NCI-H187 (cell line): ENCODE results near the gene PLEKHM3.
"Not testable (repeated sequence)": the region's sequence is repeated elsewhere in the genome, so short reads cannot be mapped to it uniquely, and the experiment has no call there.

ENCODE experiments used
- DNase-seq, 2 experiments: peaks; one replicate each; lab custom pipeline; 2025; lab: John Stamatoyannopoulos, UW

Gene PLEKHM3

DNA sequence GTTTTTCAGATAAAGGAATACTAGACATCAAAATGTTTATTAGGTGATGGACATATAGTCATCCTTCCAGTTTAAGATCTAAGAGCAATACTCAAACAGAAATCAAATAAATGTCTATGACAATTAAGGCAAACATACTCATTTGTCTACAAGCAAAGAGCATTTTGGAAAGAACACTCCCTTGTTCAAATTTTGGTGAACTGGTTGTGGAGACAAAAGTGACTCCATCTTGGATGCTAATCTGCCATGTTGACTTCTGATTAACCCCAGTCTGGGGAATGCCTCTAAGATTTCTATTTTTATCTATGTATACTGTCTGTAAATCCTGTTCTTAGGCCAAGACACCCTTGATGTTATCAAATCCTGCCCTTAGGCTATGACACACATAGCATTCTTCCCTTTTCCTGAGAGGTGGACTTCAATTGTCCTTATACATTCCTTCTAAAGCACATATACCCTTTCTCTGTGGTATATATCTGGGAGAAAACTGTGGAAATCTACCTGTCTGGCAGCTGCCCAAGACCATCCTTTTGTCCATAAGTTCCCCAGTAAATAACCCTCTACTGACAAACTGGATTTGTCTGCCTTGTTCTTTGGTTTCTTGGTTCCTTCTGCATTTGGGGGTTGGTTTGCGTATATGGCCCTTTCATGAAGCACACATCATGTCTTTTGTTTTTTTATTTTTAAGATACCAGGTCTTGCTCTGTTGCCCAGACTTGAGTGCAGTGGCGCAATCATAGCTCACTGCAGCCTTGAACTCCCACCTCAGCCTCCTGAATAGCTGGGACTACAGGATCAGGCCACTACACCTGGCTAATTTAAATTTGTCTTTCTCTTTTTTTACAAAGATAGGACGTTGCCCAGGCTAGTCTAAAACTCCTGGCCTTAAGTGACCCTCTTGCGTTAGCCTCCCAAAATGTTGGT, 12.5 kb upstream of the PLEKHM3 start:
- no peak for DNase-seq

DNA sequence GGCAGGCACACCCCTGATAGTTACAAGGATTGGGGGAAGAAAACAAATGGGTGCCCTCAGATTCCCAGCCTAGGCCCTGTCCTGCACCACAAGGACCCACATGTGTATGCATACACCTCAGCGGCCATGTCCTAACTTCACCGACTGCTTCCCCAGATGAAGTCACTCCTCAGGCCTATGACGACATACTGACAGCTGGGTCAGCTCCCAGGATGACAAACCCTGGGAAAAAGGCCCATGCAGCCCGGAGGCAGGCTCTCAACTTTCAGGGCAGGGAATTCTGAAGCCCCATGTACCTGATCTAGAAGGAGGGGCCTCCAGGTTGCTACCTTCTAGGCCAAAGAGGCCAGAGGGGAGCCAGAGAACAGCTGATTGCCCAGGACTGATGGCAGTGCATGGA, 11.0 kb upstream of the PLEKHM3 start:
- DNase-seq, result no peak

- no peak for DNase-seq
Measured at GRCh38 chr2:208034503-208035140, 9.3 kb upstream of the PLEKHM3 start.

- no peak for DNase-seq
Measured at GRCh38 chr2:208033701-208034502, 8.6 kb upstream of the PLEKHM3 start.

- DNase-seq, result no peak
Measured at GRCh38 chr2:208031608-208032019, 6.3 kb upstream of the PLEKHM3 start.

GRCh38 chr2:208025814-208026184, 472 bp upstream of the PLEKHM3 start:
- no peak for DNase-seq

DNA sequence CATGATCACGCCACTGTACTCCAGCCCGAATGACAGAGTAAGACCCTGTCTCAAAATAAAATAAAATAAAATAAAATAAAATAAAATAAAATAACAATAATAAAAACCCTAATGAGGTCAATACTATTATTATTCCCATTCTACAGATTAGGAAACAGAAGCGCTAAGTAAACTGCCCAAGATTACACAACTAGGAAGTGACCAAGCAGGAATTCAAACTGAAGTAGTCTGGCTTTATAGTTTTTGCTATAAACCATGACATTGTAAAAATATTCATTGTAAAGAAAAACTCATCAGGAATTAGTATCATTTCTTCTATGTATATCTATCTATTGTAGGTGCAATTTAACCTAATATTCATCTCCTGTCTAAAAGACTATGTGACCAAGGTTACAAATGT, 1.2 kb downstream of the PLEKHM3 start:
- no peak for DNase-seq

DNA sequence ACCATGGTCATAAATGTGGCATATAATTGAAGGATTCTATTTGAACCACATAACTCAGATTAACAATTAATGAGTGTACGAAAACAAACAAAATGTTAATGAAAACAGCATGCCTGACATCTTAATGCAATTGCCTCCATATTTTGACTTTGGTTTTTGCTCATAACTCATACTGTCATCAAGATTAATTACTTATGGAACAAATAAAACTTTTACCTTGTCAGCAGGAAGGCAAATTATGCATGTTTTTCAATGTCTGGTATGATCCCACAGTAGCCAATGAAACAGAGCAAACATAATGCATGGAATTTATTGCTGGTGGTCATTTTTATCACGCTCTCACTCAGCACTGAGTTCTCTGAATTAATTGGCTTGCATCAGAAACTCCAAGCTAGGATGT, 5.1 kb downstream of the PLEKHM3 start:
- no peak for DNase-seq

GRCh38 chr2:208018124-208018712, 7.1 kb downstream of the PLEKHM3 start:
- not testable (repeated sequence) for DNase-seq

- DNase-seq, result no peak
Measured at GRCh38 chr2:208017721-208018120, 7.6 kb downstream of the PLEKHM3 start.

GRCh38 chr2:208015475-208015874, 9.9 kb downstream of the PLEKHM3 start:
- no peak for DNase-seq

DNA sequence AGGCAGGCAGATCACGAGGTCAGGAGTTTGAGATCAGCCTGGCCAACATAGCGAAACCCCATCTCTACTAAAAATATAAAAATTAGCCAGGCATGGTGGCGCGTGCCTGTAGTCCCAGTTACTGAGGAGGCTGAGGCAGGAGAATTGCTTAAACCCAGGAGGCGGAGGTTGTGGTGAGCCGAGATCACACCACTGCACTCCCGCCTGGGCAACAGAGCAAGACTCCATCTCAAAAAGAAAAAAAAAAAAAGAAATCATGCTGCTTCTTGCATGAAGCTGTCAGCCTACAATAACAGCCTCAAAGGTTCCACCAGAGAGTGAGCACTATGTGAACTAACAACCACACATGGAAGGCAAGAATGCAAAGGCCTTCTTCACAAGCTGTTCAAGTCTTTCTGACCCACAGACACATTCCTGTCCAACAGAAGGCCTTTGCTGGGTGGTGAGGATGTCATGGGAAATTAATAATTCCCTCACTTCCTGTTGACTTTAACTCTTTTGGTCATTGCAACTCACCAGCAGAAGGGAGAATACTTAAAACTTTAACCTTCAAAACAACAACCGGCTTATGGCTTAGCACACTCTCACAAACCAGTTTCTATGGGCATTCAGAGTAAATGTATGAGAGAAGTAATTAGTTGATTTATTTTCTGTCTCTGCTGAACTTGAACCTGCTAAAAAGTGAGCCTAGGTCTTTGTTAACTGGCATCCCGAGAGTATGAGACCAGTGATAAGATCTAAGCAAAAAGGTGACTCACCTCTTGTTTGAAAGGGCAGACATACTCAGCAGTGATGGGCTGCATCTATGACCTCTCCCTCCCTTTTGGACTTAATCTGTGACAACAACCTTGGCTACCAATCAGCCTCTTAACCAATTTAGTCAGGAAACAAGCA, 11.8 kb downstream of the PLEKHM3 start:
- no peak for DNase-seq

DNA sequence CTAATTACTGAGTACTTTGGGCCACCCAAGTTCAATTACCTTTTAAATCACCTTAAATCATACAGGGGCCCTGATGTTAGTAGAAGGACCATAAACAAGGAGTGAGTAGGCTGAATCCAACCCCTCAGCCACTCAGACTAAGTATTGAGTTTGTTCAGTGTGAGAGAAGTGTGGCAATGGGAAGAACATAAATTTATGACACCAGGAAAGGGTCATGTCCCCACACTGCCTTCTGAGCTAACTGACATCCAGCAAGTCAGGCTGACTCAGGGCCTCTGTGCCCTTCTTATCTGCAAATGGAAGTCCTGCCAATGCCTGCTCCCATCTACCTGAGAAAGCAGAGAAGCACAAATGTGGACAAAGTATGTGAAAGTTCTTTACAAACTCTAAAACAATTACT, 12.9 kb downstream of the PLEKHM3 start:
- no peak for DNase-seq

GRCh38 chr2:208010506-208010905, 14.8 kb downstream of the PLEKHM3 start:
- no peak for DNase-seq

DNA sequence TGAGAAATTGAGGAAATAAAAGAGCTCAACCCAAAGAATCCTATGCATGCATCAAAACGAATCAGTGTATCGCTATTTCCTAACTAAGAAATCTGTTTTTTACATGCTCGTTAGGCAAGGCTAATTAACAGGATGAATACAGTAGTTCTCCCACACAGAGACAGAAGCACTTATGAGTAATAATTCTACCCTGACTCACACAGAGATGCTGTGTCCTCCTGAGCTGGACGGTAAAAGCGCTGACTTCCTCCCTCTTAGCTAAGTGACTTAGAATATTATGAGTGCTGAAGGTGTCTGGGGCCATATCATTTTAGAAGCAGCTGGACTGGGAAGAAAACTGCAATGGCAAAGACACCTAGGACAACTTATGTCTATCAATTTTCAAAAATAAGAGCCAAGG, 18.5 kb downstream of the PLEKHM3 start:
- no peak for DNase-seq

DNA sequence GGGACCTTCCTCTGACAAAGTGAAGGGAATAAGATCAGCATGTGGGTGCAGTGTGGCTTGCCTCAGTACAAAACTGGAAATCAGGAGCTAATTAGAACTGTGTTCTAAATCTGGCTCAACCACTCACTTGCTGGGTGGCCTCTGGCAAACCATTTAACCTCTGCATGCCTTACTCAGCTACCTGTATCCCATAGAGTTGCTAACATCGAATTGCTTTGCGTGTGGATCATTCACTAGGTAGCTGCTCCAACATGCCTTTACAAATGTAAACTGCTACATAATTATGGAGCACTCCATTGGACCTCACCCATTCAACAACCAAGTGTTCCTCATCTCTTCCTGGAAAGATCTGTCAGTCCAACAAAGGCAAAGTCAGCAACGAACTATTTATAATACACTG, 19.0 kb downstream of the PLEKHM3 start:
- DNase-seq, result no peak

- DNase-seq, result no peak
Measured at GRCh38 chr2:208001924-208002323, 23.4 kb downstream of the PLEKHM3 start.

DNA sequence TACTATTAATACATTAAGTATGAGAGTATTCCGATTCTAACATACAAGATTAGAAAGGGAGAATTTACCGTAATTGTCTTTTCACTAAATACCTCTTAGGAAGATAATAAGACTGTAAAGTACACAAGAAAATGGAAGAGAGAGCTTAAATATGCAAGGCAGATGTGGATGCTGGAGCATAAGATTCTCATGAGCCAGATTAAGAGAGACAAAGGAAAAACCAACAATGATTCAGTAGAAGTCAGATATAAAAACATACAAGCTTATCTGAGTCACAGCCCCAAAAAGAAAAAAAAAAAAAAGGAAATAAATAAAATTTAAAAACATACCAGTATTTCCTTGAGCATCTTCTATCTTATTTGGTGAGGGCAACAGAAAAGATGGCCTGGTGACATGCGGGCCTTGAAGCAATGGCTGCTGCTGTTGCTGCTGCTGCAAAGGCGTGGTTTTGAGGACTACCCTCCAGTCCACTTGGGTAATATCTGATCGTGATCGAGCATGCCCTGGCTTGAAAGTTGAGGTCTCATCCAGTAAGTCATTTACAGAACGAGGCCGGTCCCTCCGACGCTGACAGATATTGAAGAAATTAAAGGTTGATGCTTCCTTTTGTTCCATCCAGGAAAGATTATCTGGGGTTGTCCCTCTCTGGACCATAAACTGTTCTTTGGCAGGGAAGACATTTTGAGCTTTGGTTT, 24.5 kb downstream of the PLEKHM3 start:
- DNase-seq, result no peak

GRCh38 chr2:207996848-207997247, 28.5 kb downstream of the PLEKHM3 start:
- no peak for DNase-seq

DNA sequence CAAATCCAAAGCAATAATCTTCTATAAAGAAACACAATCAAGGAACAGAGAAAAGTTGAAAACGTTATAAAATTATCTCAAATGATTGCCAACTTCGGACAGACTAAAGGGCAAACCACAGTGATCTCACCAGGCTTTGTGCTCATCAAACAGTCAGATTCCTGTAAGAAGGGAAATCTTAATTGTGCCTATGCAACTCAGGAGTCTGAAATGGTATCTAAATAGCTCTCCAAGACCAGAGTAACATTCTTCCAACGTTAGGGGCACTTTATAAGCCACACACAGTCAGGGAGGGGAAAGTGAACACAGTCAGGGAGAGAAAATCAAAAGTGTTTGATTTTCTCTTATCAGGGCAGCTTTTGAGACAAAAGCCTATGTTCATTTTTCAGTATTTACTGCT, 29.4 kb downstream of the PLEKHM3 start:
- no peak for DNase-seq
